ENCODE data around the gene LIMK1. TPM values are rescaled to one million over a fixed set of nuclear protein-coding genes. Genes with fewer than 3 reads are reported as not detected.

LIMK1 gene
- total RNA-seq, result 19.4 and 23.3 TPM in 2 replicates

DNA sequence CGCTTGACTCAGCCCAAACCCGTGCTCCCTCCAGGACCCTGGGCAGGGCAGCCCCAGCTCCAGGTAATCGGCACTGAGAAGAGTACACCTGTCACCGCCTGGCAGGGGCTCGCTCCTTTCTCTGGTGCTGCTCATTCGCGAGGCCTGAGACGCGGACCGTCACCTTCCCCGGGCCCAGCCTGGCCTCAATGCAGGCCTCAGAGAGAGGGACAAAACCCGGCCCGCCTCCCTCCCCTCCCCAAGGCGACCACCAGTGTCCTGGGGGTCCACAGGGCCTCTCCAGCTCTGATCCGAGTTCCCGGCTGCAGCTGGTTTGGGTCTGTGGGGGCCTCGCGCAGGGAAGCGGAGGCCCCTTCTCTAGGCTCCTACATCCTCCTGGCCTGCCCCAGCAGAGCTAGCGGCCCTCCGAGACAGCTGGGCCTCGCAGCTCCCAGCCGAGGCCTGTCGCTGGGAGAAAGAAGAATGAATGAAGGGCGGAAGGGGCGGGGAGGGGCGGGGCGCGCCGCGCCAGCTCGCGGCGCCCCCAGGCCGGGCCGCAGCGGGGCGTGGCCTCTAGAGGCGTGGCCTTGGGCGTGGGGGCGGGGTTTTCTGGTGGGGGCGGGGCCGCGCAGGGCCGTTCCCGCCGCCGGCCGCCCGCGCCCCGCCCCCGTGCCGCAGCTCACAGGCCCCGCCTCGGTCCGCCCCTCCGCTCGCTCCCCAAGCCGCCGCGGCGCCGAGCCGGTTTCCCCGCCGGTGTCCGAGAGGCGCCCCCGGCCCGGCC, at the start of gene LIMK1:
LIMK1 (plus strand) TSS at position 688 of the 760 bp plus-strand sequence. CDS start 187 bp downstream, outside the sequence.

Other genes starting within 250 kb of the LIMK1 start
- 2.1 and 4.5 TPM in 2 replicates for gene METTL27, start 241.3 kb upstream of the LIMK1 start, total RNA-seq
- gene TMEM270, start 222.6 kb upstream of the LIMK1 start, total RNA-seq, result not detected in 2 replicates
- gene ELN, start 55.6 kb upstream of the LIMK1 start, total RNA-seq, result 22.7 and 36.3 TPM in 2 replicates
- 257 and 305 TPM in 2 replicates for gene EIF4H, start 90.6 kb downstream of the LIMK1 start, total RNA-seq
- 3.7 TPM in 1 of 2 replicates, not detected in the other for gene LAT2, start 126.2 kb downstream of the LIMK1 start, total RNA-seq
- gene RFC2, start 170.6 kb downstream of the LIMK1 start, total RNA-seq, result 9.9 and 15.6 TPM in 2 replicates
- 28.9 and 37.7 TPM in 2 replicates for gene CLIP2, start 205.6 kb downstream of the LIMK1 start, total RNA-seq

Data from cardiac atrium fibroblast (primary cell).